NCI-H82 treated with DMSO at 0.1 percent for 48 hours (cell line): ENCODE measurements around the gene PITPNC1.
A peak's percentile ranks its signal among the peaks of the same experiment; 100 is the strongest.
"Not testable (repeated sequence)": the region's sequence is repeated elsewhere in the genome, so short reads cannot be mapped to it uniquely, and the experiment has no call there.

Experiments used
- DNase-seq: peaks from one replicate; lab custom pipeline; 2025; ENCODE audit not compliant: unreplicated experiment; lab: John Stamatoyannopoulos, UW

The PITPNC1 gene

DNA sequence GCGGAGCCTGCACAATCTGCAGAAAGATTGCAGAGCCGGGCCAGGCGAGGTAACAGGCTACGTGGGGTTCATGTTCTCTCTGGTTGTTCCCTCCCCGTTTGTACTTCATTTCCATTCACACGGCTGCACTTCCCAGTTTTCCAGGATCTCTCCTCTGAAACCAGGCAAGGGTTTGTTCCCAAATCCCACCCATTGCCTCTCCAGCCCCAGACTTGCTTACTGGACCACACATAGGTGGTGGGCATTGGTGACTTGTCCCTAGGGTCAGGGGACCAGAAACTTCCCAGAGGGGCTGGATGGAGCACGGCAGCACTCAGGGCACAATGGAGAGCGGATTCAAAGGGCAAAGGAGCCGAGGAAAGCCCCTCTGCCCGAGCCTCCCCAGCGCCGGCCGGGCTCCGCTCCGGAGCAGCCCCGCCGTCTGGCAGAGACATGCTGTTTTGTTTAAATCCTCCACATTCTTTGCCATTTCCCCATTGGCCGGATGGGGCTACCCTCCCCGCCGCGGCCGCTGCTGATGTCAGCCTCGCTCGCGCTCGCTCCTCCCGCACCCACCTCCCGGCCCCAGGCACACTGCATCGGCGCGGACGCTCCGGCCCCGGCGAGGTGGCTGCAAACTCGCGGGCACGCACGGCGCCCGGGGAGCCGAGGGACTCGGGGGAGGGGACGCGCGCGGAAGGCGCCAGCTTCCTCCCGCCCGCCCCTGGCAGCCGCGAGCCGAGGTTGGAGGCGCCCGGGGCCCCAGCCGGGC, at the start of gene PITPNC1:
TSS of gene PITPNC1 (plus strand) at position 545 of the 751 bp plus-strand sequence.
- peak; percentile 36 for DNase-seq

DNA sequence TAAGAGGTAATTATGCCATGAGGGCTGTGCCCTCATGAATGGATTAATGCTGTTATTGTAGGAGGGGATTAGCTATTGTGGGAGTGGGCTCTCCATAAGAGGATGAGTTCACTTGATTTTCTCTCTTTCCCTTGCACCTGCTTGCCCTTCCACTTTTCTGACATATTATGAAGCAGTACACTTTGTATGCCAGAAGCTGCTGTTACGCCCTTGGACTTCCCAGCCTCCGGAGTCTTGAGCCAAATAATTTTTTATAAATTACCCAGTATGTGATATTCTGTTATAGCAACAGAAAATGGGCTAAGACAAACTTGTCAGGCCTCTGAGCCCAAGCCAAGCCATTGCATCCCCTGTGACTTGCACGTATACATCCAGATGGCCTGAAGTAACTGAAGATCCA, 49.1 kb upstream of the PITPNC1 start:
- DNase-seq, result peak; percentile 95

DNA sequence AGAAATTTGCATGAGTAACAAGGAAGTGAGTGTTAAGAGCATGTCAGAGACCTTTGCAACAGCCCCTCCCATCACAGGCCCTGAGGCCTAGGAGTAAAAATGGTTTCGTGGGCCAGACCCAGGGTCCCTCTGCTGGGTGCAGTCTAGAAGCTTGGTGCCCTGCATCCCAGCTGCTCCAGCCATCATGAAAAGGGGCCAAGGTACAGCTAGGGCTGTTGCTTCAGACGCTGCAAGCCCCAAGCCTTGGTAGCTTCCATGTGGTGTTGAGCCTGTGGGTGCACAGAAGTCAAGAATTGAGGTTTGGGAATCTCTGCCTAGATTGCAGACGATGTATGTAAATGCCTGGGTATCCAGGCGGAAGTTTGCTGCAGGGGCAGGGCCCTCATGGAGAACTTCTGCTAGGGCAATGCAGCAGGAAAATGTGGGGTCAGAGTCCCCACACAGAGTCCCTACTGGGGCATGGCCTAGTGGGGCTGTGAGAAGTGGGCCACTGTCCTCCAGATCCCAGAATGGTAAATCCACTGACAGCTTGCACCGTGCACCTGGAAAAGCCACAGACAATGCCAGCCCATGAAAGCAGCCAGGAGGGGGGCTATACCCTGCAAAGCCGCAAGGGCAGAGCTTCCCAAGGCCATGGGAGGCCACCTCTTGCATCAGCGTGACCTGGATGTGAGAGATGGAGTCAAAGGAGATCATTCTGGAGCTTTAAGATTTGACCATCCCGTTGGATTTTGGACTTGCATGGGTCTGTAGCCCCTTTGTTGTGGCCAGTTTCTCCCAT, 45.5 kb upstream of the PITPNC1 start:
- not testable (repeated sequence) for DNase-seq

DNA sequence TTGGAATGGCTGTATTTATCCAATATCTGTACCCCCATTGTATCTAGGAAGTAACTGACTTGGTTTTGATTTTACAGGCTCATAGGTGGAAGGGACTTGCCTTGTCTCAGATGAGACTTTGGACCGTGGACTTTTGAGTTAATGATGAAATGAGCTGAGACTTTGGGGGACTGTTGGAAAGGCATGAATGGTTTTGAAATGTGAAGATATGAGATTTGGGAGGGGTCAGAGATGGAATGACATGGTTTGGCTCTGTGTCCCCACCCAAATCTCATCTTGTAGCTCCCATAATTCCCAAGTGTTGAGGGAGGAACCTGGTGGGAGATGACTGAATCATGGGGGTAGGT, 44.9 kb upstream of the PITPNC1 start:
- not testable (repeated sequence) for DNase-seq

DNA sequence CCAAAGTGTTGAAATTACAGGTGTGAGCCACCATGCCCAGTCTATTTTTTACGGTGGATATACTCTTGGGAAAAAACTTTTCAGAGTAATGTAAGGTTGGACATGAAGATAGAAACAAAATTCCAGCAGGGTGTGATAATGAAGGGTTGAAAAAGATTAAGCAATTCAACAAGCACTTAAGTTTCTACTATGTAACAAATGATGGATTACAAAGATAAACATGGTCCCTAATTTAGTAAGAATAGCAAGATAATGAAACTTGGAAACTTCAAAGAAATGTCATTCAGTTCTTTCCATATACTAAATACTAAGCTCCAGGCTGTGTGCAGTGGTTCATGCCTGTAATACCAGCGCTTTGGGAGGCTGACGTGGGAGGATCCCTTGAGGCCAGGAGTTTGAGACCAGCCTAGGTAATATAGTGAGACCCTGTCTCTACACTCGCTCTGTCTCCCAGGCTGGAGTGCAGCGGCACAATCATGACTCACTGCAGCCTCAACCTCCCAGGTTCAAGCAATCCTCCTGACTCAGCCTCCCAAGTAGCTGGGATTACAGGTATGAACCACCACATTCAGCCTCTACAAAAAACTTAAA, 41.7 kb upstream of the PITPNC1 start:
- no peak for DNase-seq

DNA sequence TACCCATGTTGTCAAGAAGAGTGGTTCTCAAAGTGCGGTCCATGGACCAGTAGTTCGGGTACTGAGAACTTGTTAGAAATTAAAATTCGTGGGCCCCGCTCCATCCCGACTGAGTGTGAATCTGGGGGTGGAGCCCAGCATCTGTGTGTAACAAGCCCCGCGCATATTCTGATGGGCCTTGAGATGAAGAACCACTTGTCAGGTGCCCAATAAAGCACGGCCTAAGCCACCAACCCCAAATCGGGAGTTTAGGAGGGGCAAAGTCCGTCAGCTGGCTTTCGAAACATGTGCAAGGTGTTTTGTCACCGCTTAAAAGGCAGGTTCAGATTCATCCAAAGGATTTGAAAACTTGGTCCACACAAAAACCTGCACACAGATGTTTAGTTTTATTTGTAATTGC, 40.2 kb upstream of the PITPNC1 start:
- DNase-seq, result no peak

DNA sequence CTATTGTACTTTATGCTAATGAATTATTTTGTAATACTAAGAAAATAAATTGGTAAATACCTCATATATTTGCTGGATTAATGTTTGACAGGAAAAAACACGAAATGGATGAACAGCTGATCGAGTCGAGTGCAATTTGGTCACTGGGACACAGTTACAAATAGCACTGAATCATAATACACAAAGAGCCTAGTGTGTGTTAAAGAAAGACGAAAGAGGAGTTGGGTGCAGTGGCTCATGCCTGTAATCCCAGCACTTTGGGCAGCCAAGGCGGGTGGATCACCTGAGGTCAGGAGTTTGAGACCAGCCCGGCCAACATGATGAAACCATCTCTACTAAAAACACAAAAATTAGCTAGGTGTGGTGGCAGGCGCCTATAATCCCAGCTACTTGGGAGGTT, 38.7 kb upstream of the PITPNC1 start:
- DNase-seq, result not testable (repeated sequence)

DNA sequence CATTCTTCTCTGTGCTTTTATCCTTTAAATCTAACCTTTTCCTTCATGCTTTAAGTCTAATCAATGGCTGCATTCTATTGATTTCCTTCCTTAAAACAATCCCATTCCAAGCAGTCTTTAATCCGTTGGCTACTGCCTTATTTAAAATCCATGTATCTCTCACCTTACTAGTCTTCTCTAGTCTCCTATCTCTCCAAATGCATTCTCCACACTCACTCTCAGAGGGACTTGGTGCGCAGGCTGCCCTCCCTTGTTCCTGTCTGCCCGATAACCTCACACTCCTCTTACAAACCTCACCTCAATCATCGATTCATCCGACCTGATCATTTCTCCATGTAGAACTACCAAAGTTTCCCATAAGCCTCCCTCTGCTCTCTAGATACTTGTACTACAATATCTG, 33.8 kb upstream of the PITPNC1 start:
- no peak for DNase-seq

DNA sequence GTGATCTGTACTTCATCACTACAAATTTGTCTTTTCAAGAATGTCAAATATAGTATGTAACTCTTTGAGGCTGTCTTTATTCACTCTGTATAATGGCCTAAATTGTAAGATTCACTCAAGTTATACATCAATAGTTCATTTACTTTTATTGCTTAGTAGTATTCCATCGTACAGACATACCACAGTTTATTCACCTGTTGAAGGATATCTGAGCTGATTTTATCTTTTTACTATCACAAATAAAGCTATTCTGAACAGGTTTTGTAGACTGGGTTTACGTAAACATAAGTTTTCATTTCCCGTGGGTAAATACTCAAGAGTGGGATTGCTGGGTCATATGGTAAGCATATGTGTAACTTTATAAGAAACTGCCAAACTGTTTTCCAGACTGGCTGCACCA, 29.3 kb upstream of the PITPNC1 start:
- no peak for DNase-seq

DNA sequence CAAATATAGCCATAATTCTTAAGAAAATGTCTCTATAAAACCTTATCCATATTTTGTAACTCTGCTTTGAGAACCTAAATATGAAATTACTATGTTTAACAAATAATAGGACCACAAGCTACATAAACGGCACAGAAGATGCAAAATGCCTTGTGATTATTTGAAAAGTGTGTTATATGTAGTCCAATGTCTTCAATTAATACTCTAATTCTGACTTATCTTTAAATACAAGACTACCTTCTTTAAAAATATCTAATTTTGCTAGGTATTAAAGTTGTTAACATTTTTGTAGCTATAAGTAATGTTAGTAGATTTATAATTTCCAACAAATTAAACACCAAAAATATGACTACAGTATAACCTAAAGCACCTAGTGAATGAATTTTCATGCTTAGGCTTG, 27.7 kb upstream of the PITPNC1 start:
- no peak for DNase-seq

DNA sequence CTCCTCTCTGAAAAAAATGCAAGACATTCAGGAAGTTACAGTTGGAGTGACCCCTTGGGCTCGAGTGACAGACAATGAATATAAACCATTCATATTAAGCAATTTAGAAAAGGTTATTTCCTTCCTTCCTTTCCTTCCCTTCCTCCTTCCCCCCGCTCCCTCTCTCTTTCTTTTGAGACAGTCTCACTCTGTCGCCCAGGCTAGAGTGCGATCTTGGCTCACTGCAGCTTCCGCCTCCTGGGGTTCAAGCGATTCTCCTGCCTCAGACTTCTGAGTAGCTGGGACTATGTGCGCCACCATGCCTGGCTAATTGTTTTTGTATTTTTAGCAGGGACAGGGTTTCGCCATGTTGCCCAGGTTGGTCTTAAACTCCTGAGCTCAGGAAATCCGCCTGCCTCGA, 23.9 kb upstream of the PITPNC1 start:
- no peak for DNase-seq

DNA sequence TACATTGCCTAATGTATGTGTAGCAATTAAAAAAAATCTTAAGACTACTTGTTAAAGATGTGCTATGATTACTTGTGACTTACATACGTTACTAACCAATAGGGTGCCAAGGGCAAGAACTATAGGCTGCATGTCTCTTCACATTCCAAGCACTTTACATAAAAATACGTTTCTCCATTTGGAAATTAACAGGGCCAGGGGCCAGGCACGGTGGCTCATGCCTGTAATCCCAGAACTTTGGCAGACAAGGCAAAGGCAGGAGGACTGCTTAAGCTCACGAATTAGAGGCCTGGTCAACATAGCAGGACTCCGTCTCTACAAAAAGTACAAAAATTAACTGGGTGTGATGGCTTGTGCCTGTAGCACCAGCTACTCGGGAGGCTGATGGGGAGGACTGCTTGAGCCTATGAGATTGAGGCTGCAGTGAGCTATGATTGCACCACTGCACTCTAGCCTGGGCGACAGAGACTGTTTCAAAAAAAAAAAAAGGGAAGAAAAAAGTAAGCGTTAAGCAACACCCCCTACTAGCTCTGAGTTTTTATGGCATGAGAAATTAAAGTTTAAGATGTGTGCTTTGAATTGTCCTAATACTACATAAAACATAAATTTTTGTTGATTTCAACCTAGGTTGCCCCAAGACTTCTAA, 23.0 kb upstream of the PITPNC1 start:
- no peak for DNase-seq

DNA sequence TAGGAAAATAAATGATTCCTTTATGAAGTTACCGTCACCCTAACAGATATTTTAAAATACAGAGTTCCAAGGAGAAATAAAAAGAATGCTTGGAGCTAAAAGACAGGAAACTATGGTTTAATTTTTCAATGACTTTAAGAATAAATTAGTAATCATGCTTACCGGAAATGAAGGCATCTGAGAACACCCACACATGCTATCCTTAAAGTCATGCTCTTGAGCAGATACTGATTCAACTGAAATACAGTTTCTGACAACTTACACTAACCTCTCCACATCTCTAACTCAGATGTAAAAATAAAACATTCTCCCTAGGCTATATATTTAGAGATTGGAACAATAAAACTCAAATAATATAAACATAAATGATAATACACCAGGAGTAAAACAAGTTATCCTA, 18.5 kb upstream of the PITPNC1 start:
- DNase-seq, result no peak

DNA sequence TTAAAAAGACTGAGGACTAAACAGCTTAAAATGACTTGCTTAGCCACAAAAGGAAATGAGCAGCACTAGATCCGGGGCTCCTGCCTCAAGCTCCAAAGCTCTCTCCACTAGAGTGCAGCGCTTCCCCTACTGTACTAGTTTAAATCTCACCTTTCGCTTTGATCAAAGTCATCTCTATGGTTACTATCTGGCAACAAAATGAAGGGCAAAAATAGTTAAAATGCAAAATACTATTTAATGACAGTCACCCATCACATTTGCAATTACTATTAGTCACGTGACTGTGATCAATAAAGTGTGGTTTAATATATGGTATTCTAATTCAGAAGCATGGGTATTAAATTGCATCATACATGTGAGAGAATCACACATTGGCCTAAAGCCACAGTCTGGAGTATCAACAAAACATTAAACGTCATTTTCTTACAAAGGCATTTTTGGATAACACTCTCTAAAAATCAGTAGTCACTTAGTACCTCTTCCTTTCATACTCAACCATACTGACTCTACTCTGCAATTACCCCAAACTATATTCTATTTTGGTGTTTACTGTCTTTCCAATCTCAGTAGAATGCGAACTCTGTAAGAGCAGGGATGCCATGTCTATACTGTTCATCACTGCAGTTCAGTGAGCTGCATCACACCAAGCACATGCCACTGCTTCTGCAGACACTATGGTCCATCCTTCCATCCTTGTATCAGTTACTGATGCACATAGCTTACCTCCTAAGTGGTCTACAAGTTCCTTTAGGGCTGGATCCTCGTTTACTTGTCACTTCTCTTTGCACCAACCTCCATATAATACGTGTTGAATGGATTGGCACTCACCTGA, 16.9 kb upstream of the PITPNC1 start:
- DNase-seq, result peak; percentile 16

DNA sequence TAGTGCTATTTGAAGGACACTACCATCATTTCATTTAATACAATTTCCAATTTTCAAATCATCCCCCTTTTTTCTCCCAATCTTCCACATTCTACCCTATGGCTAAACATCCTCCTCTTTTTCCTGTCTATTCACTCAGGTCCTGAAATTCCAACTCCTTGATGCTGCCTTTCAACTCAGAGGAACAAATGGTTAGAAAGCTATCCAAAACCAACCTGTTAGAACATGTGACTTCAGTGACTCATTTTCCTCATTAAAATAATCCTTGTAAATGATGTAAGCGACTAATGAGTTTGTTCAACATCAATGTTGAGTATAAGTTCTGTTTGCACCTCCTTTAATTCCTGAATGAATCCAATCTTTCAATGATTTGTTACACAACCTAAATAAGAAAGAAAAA, 16.2 kb upstream of the PITPNC1 start:
- DNase-seq, result no peak

DNA sequence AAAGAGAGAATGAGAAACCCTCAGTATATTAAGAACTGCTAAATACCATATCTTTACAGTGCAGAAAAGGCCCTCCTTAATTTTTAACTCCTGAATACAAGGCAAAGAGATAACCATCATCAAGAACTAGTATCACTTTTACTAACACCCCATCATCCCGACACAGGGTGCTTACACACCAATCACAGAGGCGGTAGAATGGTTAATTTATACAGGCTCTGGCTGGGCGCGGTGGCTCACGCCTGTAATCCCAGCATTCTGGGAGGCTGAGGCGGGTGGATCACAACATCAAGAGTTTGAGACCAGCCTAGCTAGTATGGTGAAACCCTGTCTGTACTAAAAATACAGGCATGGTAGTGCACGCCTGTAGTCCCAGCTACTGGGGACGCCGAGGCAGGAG, 14.9 kb upstream of the PITPNC1 start:
- DNase-seq, result no peak

DNA sequence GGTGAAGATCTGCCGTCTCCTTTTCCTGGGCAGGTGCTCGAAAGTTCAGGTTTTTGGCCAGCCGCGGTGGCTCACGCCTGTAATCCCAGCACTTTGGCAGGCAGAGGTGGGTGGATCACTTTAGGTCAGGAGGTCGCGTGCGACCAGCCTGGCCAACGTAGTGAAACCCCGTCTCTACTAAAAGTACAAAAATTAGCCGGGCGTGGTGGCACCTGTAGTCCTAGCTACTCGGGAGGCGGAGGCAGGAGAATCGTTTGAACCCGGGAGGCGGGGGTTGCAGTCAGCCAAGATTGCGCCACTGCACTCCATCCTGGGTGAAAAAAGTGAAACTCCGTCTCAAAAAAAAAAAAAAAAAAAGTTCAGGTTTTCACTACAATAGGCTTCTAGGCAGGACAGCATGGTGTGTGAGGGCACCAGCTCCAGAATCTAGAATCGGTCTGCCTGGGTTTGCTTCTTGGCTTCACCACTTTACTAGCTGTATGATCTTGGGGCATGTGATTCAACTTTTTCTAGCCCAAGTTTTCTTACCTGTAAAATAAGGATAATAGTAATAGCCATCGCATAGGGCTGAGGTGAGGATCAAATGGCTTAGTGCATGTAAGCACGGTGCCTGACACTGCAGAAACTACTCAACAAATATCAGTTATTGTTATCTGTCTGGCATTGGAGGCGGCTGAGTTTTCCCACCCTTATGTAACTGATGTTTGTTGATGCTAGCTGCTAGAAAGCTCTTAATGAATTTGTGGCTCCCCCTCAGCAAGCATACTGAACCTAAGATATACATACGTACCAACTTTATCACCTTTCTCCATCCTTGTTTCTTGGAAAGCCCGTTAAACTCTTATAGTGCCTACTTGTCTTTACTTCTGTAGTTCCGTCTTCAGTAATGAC, 12.0 kb upstream of the PITPNC1 start:
- DNase-seq, result no peak

DNA sequence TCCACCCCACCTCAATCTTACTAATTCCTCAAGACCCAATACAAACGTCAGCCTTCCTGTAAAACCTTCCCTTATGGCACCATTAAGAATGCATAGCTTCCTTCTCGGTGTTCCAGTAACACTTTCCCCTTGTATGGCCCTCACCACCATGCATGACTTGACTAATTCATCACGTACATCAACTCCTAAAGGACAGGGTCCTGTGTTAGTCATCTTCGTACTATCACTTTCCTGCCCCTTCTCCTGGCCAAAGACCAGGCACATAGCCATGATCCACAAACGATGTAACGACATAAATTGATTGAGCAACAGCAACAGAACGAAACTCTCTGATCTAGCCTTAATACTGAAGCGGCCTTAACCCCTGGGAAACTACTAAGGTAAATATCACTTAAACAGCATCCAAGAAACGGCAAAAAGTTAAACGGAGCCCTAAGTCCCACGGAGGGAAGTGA, 11.3 kb upstream of the PITPNC1 start:
- no peak for DNase-seq

DNA sequence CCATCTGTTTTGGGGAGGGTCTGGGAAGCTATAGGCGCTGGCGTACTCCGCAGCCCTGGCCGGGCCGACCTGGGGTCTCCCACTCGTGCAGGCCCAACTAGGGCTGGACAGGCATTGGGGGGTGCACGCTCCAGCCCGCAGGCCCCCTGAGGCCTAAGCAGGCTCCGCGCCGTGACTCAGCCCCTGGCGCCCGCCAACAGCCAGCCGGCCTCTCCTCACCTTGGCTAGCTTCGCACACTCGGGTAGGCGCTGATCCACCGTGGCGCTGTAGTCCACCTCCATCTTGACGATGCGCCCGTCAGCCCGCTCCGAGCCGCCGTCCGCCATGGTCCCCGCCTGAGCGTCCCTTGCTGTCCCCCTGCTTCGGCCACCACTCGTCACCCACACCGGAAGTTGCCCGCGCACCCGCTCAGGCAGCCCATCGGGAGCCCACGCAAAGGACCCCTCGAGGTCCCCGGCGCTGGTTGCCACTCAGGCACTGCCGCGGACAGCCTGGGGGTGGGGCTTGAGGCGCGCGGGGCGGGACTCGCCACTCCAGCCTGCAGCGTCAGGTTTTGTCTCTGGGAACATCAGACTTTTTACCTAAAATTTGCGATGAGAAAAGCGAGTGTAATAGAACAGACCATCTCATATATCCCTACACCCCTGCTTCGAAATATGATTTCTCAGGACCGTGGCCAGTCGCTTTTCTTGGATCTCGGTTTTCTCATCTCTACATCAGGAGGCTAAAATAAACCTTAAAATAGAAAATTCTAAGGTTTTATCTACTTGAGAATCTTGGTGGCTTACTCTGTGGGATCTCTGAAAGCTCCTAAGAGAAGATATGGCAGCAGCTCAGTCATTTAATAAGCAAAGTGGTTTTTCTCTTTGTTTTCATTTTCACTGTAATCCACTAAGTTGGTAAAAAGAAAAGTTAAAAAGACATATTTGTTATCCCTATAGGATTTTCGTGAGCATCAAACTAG, 10.6 kb upstream of the PITPNC1 start, which contains the start of gene PSMD12:
TSS of gene PSMD12 (minus strand) at position 385 of the 965 bp plus-strand sequence. CDS start at position 327, 58 bp downstream.
- peak; percentile 62 for DNase-seq
